NCI-H2196 treated with DMSO at 0.1 percent for 48 hours (cell line): ENCODE data around the gene LAMTOR1.
A peak's percentile ranks its signal among the peaks of the same experiment; 100 is the strongest.
"Not testable (repeated sequence)": the region's sequence is repeated elsewhere in the genome, so short reads cannot be mapped to it uniquely, and the experiment has no call there.

ENCODE experiments used
- DNase-seq: peaks from one replicate; lab custom pipeline; 2025; ENCODE audit not compliant: unreplicated experiment; lab: John Stamatoyannopoulos, UW

LAMTOR1 gene

GRCh38 chr11:72102946-72103753 is at the start of gene LAMTOR1:
Gene LAMTOR1, minus strand, starts transcription at chr11:72103297. Its CDS starts 73 bp downstream, at chr11:72103224.
- DNase-seq, result peak; percentile 95

- DNase-seq, result no peak
These were observed 47.8 kb upstream of the LAMTOR1 start for GRCh38 chr11:72150882-72151281.

- no peak for DNase-seq
These were observed 43.5 kb upstream of the LAMTOR1 start for GRCh38 chr11:72146625-72147024.

GRCh38 chr11:72144807-72145565 is 41.9 kb upstream of the LAMTOR1 start:
- DNase-seq, result no peak

- DNase-seq, result not testable (repeated sequence)
These were observed 39.4 kb upstream of the LAMTOR1 start for GRCh38 chr11:72142543-72142942.

- not testable (repeated sequence) for DNase-seq
These were observed 39.0 kb upstream of the LAMTOR1 start for GRCh38 chr11:72142086-72142485.

GRCh38 chr11:72141066-72141465 is 38.0 kb upstream of the LAMTOR1 start:
- DNase-seq, result no peak

- no peak for DNase-seq
These were observed 37.6 kb upstream of the LAMTOR1 start for GRCh38 chr11:72140661-72141060.

GRCh38 chr11:72139500-72139899 is 36.4 kb upstream of the LAMTOR1 start:
- DNase-seq, result no peak

GRCh38 chr11:72138821-72139390 is 35.8 kb upstream of the LAMTOR1 start:
- no peak for DNase-seq

- no peak for DNase-seq
These were observed 33.7 kb upstream of the LAMTOR1 start for GRCh38 chr11:72136684-72137262.

GRCh38 chr11:72135891-72136683 is 33.0 kb upstream of the LAMTOR1 start:
- no peak for DNase-seq

- not testable (repeated sequence) for DNase-seq
These were observed 32.4 kb upstream of the LAMTOR1 start, which contains the start of gene FOLR3 for GRCh38 chr11:72135473-72135872. Gene FOLR3, plus strand, starts transcription at chr11:72135725. Its CDS starts 228 bp downstream, at chr11:72135953.

GRCh38 chr11:72132646-72133045 is 29.5 kb upstream of the LAMTOR1 start:
- DNase-seq, result no peak

GRCh38 chr11:72129381-72129780 is 26.3 kb upstream of the LAMTOR1 start:
- DNase-seq, result no peak

GRCh38 chr11:72127923-72128322 is 24.8 kb upstream of the LAMTOR1 start:
- DNase-seq, result no peak

GRCh38 chr11:72125956-72126355 is 22.9 kb upstream of the LAMTOR1 start:
- no peak for DNase-seq

- no peak for DNase-seq
These were observed 20.9 kb upstream of the LAMTOR1 start for GRCh38 chr11:72124046-72124445.

- DNase-seq, result no peak
These were observed 20.1 kb upstream of the LAMTOR1 start for GRCh38 chr11:72123117-72123653.

GRCh38 chr11:72122607-72123006 is 19.5 kb upstream of the LAMTOR1 start:
- DNase-seq, result no peak
